H1 (cell line): ENCODE measurements around the gene CD300A. TPM values are rescaled to one million over a fixed set of nuclear protein-coding genes. Genes with fewer than 3 reads are reported as not detected.

Experiments
- CREB1 ChIP-seq: IDR thresholded peaks from 2 replicates; pipeline ENCODE4 v1.6.1; 2012; ENCODE audit warnings: inconsistent platforms
- CTBP2 ChIP-seq: IDR thresholded peaks from 2 replicates; pipeline ENCODE4 v1.7.0; 2011; ENCODE audit warnings: borderline replicate concordance, mild to moderate bottlenecking, moderate library complexity, mixed read lengths, low read length; ENCODE audit not compliant: insufficient read depth, insufficient read length
- SAP30 ChIP-seq: fragments of 300-600 bp; sonication (generic); IDR thresholded peaks from 2 replicates; pipeline ENCODE4 v1.7.1; 2012; ENCODE audit warnings: low read length, moderate library complexity, mild to moderate bottlenecking, inconsistent platforms; ENCODE audit not compliant: insufficient read depth, insufficient replicate concordance
- polyA plus RNA-seq, 7 experiments: library from polyadenylated mRNA; depleted of rRNA in 3 of 7; stranded (reverse) in 5 of 7; unstranded in 2 of 7; fragments of >200 nt in 5 of 7; fragments of 200-250 nt in 2 of 7; gene quantifications; 1 replicate in 5 of 7; 2 replicates in 1 of 7; 4 replicates in 1 of 7; pipeline versions ENCODE4 v1.2.1 to v1.2.3, GENCODE V29; 2011 to 2013; ENCODE audit warnings: missing spikeins in 2 of 7, mixed read lengths in 2 of 7
- total RNA-seq: library from RNA; stranded (reverse); fragmentation: NEBNext Ultra II Directional; extraction: Animal tissue kit (Norgen Biotek cat#: 25700); gene quantifications from 2 replicates; pipeline ENCODE4 v1.2.1, GENCODE V29; 2021

CD300A gene
- total and polyA plus RNA-seq, 2 of the 8 experiments (the other 6 are each of a cell fraction or from before 2014, with no cell fraction given), result 0.52 to 1.3 TPM

DNA sequence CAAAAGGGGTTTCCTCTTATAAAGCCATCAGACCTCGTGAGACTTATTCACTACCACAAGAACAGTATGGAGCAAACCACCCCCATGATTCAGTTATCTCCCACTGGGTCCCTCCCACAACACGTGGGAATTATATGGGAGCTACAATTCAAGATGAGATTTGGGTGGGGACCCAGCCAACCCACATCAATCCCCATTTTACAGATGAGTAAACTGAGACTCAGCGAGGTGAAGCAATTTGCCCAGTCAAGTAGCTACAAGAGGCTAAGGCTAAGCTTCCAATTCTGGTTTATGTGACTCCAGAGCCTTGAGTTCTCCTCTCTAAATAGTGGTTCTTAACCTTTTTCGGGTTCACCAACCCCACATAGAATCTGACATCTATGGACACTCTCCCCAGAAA lies 8.8 kb downstream of the CD300A start (continued):
- TF ChIP-seq SAP30 (no peak), CREB1 (no peak), CTBP2 (no peak)
